SK-N-SH (cell line): ENCODE data around the gene PPP2R5C.

Experiments
- CTCF ChIP-seq: fragments of 200-600 bp; sonication (generic); IDR thresholded peaks from 2 replicates; pipeline ENCODE4 v1.6.1; 2017; ENCODE audit warnings: antibody characterized with exemption, mild to moderate bottlenecking, moderate library complexity
- FOSL2 ChIP-seq: IDR thresholded peaks from 2 replicates; pipeline ENCODE4 v1.4.0; 2012; ENCODE audit warnings: low read depth, mild to moderate bottlenecking, moderate library complexity, borderline replicate concordance
- JUND ChIP-seq: IDR thresholded peaks from 2 replicates; pipeline ENCODE4 v1.4.0; 2012
- MXI1 ChIP-seq: IDR thresholded peaks from 2 replicates; pipeline ENCODE4 v1.6.1; 2012; ENCODE audit warnings: mild to moderate bottlenecking, low read depth, low read length, improper control_type of control experiment
- POLR2AphosphoS5 ChIP-seq: IDR thresholded peaks from 2 replicates; pipeline ENCODE4 v1.6.1; 2012; ENCODE audit warnings: low read depth, low read length
- RXRA ChIP-seq: IDR thresholded peaks from 2 replicates; pipeline ENCODE4 v1.4.0; 2012; ENCODE audit warnings: low read depth, mild to moderate bottlenecking, borderline replicate concordance
- TCF12 ChIP-seq: IDR thresholded peaks from 2 replicates; pipeline ENCODE4 v1.4.0; 2012
- USF1 ChIP-seq: IDR thresholded peaks from 2 replicates; pipeline ENCODE4 v1.4.0; 2012; ENCODE audit warnings: low read depth, borderline replicate concordance
- USF2 ChIP-seq: fragments of 150-350 bp; IDR thresholded peaks from 2 replicates; pipeline ENCODE4 v1.6.1; 2017; ENCODE audit warnings: antibody characterized with exemption, low read length, low read depth, borderline replicate concordance
- ZBTB33 ChIP-seq: IDR thresholded peaks from 2 replicates; pipeline ENCODE4 v1.4.0; 2012; ENCODE audit warnings: low read depth, borderline replicate concordance

- TF ChIP-seq JUND (no peak), CTCF (no peak), USF2 (no peak), USF1 (no peak), POLR2AphosphoS5 (no peak), TCF12 (no peak), MXI1 (no peak), RXRA (no peak), FOSL2 (no peak), ZBTB33 (no peak)
These were observed 155.4 kb downstream of the PPP2R5C start for GRCh38 chr14:101916816-101917412.
